Activated CD4-positive, CD25-positive, alpha-beta regulatory T cell treated with anti-CD3 and anti-CD28 coated beads, Interleukin-2, amount 50 U/mL, for 72 hours (primary cell): Measurements from ENCODE around the gene THEM4.

Experiments used
- DNase-seq: peaks from one replicate; pipeline ENCODE4 v3.0.0; 2021

The THEM4 gene

DNA sequence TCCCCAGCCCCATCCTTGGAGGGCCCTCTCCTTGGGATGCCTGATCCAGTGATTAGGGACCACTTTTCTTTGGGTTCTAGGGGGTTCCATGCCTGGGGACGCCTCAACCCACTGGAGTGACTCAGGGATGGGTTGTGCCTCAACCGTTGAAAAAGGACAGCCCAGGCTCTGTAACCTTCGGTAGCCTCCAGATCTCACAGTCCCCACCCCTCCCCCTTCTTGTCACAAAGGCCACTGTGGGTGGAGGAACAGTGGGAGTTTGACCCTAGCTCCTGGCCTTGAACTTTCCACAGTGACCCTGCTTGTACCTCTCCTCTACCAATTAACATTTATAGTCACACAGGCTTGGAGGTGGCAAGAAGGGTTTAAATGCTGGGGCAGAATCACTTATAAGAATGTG lies 75.1 kb downstream of the THEM4 start:
- DNase-seq, result no peak

DNA sequence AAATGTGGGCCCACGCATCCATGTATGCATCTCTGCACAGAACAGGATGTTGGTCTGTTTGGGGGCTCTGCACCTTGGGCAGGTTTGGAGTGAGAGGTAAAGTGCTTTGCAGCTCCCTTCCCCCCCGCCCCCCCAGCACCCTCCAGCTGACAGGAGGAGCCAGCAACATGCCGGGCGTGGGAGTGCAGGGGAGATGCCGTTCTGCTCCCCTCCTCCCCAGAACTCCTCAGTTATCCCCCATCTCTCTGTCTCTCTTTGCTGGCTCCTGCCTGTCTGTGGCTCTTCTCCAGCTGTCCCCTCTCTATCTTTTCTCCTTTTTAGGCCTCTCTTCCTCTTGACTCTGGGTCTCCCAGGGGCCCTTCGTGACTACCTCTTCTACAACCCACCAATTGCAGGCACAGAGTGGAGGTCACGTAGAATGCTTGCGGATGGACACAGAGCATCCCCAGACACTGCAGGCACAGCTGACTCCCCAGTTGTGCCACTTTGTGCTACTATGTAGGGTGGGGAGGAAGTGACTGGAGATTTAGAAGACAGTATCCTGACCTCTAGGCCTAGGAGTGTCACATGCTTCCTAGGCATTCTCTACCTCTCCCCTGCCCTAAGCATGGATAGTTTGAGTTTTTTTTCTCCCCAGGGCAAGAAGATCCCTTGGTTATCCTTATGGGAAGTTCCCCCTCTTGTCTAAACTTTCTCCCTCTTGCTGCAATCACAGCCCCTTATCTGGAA lies 76.0 kb downstream of the THEM4 start:
- DNase-seq, result no peak

- no peak for DNase-seq
Observed at GRCh38 chr1:151832318-151832980, 76.9 kb downstream of the THEM4 start.

- DNase-seq, result no peak
Observed at GRCh38 chr1:151831605-151832004, 77.7 kb downstream of the THEM4 start, which contains the start of gene RORC. TSS of gene RORC (minus strand) at chr1:151831802. CDS start at chr1:151831764, 38 bp downstream.

DNA sequence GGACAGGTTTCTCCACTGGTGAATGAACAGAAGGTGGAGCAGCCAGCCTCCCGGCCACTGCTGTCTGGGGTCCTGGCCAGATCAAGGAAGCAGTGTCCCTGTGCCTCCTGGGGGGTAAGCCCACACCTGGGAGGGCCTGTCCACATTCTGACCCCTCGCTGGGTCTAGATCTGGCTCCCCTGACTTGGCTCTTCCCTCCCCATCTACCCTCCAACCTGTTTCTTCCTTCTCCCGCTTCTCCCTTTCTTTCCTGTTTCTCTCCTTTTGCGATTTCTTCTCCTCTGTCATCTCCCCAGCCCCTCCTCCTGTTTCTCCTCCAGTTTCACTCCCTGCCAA lies 78.1 kb downstream of the THEM4 start:
- DNase-seq, result no peak

DNA sequence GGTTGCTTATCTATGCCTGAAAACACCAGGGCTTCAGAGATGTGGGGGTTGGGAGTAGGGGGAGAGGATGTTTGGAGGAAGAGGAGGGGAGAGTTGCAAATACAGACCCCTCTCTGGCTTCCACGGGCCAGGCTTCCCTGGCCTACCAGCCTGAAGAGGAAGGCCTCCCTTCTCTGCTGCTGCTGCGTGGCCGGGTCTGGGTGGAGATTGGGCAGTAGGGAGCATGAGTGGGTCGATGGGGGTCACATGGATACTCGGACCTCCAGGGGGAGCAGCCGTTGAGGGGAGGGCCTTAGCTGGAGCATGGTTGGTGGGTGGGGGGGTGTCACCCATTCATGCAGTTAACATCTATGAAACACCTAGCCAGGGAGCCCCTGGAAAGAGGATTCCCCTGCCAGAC lies 79.3 kb downstream of the THEM4 start:
- no peak for DNase-seq

DNA sequence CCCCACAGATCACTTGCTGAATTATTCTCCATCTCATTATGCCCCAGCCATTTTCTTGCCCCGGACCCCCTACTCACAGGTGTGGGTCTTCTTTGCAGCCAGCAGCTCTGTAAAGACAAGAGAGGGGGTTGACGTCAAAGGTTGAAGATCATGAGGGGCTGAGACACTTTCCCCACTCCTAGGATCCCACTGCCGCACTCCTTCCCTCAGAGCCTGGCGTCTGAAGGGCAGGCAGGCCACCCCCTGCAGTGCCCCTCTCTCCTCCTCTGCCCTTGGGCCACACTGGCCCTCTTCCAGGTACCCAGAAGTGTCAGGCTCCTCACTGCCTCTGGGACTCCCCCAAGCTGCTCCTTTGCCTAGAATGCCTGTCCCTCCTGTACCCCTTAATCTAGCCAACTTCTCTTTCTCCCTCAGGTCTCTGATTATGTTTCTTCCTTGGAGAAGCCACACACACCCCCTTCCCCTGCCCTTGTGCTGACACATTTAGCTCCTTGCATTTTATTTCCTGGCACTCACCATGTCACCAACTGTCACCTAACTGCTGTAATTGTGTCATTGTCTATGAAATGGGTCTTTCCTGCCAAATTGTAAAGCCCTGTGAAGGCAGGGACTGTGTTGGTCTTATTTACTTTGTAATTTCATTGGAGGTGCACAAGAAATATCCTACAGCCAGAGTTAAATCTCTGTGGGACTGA lies 79.8 kb downstream of the THEM4 start:
- DNase-seq, result no peak

DNA sequence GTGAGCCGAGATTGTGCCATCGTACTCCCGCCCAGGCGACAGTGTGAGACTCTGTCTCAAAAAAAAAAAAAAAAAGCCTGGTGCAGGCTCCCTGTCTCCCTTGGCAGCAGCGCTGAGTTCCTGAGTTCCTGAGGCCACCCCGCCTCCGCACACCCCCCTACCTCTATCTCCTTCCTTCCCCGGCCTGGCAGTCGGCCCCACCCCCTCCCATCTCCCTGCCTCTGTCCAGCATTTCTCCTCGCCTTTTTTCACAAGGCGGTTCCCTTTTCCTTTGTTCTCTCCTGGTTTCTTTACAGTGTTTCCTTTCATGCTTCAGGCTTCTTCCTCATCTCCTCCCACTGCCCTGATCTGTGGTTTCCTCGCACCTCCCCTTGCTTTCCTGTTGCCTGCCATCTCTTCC lies 80.4 kb downstream of the THEM4 start:
- no peak for DNase-seq

GRCh38 chr1:151827853-151828252 lies 81.5 kb downstream of the THEM4 start:
- no peak for DNase-seq

- DNase-seq, result no peak
Observed at GRCh38 chr1:151825751-151826660, 83.3 kb downstream of the THEM4 start.

GRCh38 chr1:151825204-151825603 lies 84.1 kb downstream of the THEM4 start:
- DNase-seq, result no peak
